Cardiac muscle cell (in vitro differentiated cells and primary cell): ENCODE data around the gene IL17RC. TPM values are rescaled to one million over a fixed set of nuclear protein-coding genes. Genes with fewer than 3 reads are reported as not detected.
"Not testable (repeated sequence)": the region's sequence is repeated elsewhere in the genome, so short reads cannot be mapped to it uniquely, and the experiment has no call there.

Experiments
- DNase-seq, 2 donors: peaks; one replicate each; pipeline versions ENCODE4 v3.0.0 to v3.0.0-alpha.2; 2010 to 2017; ENCODE audit warnings: low read depth in 1 of 2, low spot score in 1 of 2
- H3K27ac ChIP-seq: fragments of 200-600 bp; sonication (generic); 2 replicates; pipeline ENCODE4 v1.5.1; 2016
- H3K27me3 ChIP-seq: fragments of 200-600 bp; sonication (generic); 2 replicates; pipeline ENCODE4 v1.6.0; 2016; ENCODE audit warnings: control low read depth
- H3K36me3 ChIP-seq: fragments of 200-600 bp; sonication (generic); 2 replicates; pipeline ENCODE4 v1.5.1; 2016; ENCODE audit warnings: control low read depth
- H3K4me1 ChIP-seq: fragments of 200-600 bp; sonication (generic); 2 replicates; pipeline ENCODE4 v1.8.1; 2017; ENCODE audit warnings: low read depth, mild to moderate bottlenecking, mixed run types
- H3K4me3 ChIP-seq: fragments of 200-600 bp; sonication (generic); 2 replicates; pipeline ENCODE4 v1.5.1; 2016; ENCODE audit warnings: mild to moderate bottlenecking
- H3K9me3 ChIP-seq: fragments of 200-600 bp; sonication (generic); 2 replicates; pipeline ENCODE4 v1.5.1; 2017; ENCODE audit warnings: low read depth, mild to moderate bottlenecking, control low read depth
- CTCF ChIP-seq: IDR thresholded peaks from 2 replicates; pipeline ENCODE4 v1.5.1; 2012; ENCODE audit warnings: low read depth, mild to moderate bottlenecking, low read length
- polyA plus RNA-seq: library from polyadenylated mRNA; unstranded; fragments of >200 nt; fragmentation: Nextera tagmentation; extraction: Ambion mirVana; gene quantifications from 2 replicates; pipeline ENCODE4 v1.2.1, GENCODE V29; 2016
- total RNA-seq: library from RNA; depleted of rRNA; stranded (reverse); fragments of >200 nt; gene quantifications from 2 replicates; pipeline ENCODE4 v1.2.3, GENCODE V29; 2016

IL17RC gene
- total and polyA plus RNA-seq, 2 experiments from 2014 or later, result 49.2 to 59.8 TPM

DNA sequence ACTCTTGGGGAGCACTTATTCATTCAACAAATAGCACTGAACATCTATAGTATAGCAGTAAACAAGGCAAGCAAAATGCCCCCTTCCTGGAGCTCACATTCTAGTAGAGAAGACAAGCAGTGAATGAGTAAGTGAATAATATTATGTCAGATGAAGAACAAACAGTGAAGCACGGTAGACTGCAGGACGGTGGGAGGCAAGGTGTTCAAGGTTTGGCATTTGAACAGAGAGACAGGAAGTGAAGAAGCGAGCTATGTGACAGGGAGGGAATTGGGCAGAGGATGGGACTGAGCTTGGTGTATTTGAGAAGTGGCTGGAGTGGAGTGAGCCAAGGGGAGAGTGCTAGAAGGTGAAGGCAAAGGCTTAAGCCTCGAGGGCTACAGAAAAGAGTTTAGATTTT is 18.1 kb downstream of the IL17RC start:
- no peak overlapping the region for H3K4me3 ChIP-seq
- no peak overlapping the region for H3K27ac ChIP-seq
- no peaks in the 10 kb centered on the region for H3K27me3 ChIP-seq
- no peak for TF ChIP-seq CTCF
- no peak for DNase-seq
- H3K36me3 ChIP-seq, result peaks cover 6% of the 10 kb centered on the region
- no peaks in the 10 kb centered on the region for H3K4me1 ChIP-seq
- H3K9me3 ChIP-seq, result no peaks in the 10 kb centered on the region

DNA sequence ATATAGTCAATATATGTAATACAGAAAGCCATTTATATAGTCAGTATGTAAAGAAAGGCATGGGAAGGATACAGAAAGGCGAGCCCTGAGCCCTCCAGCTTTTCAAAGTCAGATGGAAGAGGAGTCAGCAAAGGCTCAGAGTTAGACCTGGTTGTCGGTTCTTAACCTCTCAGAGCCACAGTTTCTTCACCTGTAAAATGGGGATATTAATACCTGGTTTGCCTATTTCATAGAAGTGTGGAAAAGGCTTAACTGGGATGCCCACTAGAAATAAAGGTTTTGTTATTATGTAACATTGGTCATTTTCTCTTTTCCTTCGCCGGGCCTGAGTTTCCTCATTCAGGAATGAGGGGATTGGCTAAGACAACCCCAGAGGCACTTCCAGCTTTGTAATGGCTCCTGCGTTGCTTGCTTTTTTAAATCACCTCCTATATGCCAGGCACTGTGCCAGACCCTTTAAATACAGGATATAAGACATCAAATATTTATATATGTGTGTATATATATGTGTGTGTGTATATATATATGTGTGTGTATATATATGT is 19.1 kb downstream of the IL17RC start:
- TF ChIP-seq CTCF, result no peak
- Histone ChIP-seq H3K4me1 (no peaks in the 10 kb centered on the region), H3K27me3 (no peaks in the 10 kb centered on the region), H3K36me3 (peaks cover 7% of the 10 kb centered on the region), H3K4me3 (no peak overlapping the region), H3K27ac (no peak overlapping the region), H3K9me3 (no peaks in the 10 kb centered on the region)
- DNase-seq, result no peak

DNA sequence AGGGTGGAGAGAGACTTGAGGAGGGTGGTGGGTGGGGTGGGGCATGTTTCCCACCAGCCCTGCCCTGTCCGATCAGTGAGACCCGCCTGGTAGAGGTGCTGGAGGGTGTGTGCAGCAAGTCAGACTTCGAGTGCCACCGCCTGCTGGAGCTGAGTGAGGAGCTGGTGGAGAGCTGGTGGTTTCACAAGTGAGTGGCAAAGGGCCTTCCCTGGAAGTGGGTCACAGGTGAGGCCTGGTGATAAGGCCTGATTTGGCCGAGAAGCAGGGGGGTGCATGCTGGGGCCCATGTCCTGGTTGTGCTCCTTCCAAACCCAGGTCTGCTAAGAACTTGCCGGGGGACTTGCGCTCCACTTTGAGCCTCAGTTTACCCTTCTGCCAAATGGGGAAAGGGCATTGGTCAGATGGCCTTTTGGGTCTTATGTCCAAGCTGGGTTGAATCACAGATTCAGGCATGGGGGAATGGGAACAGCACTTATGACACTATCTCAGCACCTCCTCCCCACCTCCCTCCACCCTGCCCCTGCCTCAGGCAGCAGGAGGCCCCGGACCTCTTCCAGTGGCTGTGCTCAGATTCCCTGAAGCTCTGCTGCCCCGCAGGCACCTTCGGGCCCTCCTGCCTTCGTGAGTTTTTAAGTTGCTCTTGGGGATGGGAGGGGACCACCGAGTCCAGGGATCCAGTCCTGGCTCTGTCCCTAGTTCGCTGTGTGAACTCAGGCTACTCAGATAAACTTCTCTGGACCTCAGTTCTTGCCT is 20.8 kb downstream of the IL17RC start:
- no peak for TF ChIP-seq CTCF
- no peaks in the 10 kb centered on the region for H3K4me1 ChIP-seq
- peaks cover 10% of the 10 kb centered on the region for H3K36me3 ChIP-seq
- H3K27me3 ChIP-seq, result no peaks in the 10 kb centered on the region
- H3K4me3 ChIP-seq, result no peak overlapping the region
- DNase-seq, result no peak
- H3K9me3 ChIP-seq, result no peaks in the 10 kb centered on the region
- H3K27ac ChIP-seq, result no peak overlapping the region

GRCh38 chr3:9938966-9939365 is 22.1 kb downstream of the IL17RC start:
- Histone ChIP-seq H3K4me1 (no peaks in the 10 kb centered on the region), H3K27ac (no peak overlapping the region), H3K27me3 (no peaks in the 10 kb centered on the region), H3K36me3 (peaks cover 10% of the 10 kb centered on the region), H3K4me3 (no peak overlapping the region), H3K9me3 (no peaks in the 10 kb centered on the region)
- no peak for TF ChIP-seq CTCF
- no peak for DNase-seq

GRCh38 chr3:9939906-9940305 is 23.0 kb downstream of the IL17RC start:
- H3K4me3 ChIP-seq, H3K27me3 ChIP-seq, H3K4me1 ChIP-seq, DNase-seq, H3K27ac ChIP-seq, H3K9me3 ChIP-seq, H3K36me3 ChIP-seq: not testable (repeated sequence)

DNA sequence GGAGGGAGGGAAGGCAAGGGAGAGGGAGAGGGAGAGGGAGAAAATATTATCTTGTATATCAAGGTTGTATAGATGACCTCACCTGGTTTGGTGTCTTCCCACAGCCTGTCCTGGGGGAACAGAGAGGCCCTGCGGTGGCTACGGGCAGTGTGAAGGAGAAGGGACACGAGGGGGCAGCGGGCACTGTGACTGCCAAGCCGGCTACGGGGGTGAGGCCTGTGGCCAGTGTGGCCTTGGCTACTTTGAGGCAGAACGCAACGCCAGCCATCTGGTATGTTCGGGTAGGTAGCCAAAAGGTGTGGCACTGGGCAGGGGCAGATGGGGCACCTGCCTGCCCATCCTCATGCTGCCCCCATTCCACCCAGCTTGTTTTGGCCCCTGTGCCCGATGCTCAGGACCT is 23.8 kb downstream of the IL17RC start:
- no peak for DNase-seq
- H3K27ac ChIP-seq, result no peak overlapping the region
- peaks cover 10% of the 10 kb centered on the region for H3K36me3 ChIP-seq
- H3K4me3 ChIP-seq, result no peak overlapping the region
- H3K4me1 ChIP-seq, result no peaks in the 10 kb centered on the region
- no peak for TF ChIP-seq CTCF
- no peaks in the 10 kb centered on the region for H3K27me3 ChIP-seq
- no peaks in the 10 kb centered on the region for H3K9me3 ChIP-seq
